Raji (cell line): Measurements from ENCODE around the gene RNASE13.

ENCODE experiments used
- POLR2A ChIP-seq: IDR thresholded peaks from 2 replicates; pipeline ENCODE4 v1.6.1; 2011; ENCODE audit warnings: low read depth, low read length, control low read depth; ENCODE audit not compliant: insufficient read depth

Gene RNASE13

GRCh38 chr14:21070610-21071224 is 36.1 kb upstream of the RNASE13 start:
- no peak for TF ChIP-seq POLR2A

GRCh38 chr14:21070083-21070609 is 35.5 kb upstream of the RNASE13 start, which contains the start of gene ARHGEF40:
Gene ARHGEF40, plus strand, starts transcription at chr14:21070304. Its CDS starts 93 bp downstream, at chr14:21070397.
- no peak for TF ChIP-seq POLR2A

- no peak for TF ChIP-seq POLR2A
Measured at GRCh38 chr14:21069388-21070082, 34.9 kb upstream of the RNASE13 start.

- TF ChIP-seq POLR2A: no peak
Measured at GRCh38 chr14:21068521-21069387, 34.1 kb upstream of the RNASE13 start.

- no peak for TF ChIP-seq POLR2A
Measured at GRCh38 chr14:21066882-21067502, 32.4 kb upstream of the RNASE13 start.

GRCh38 chr14:21063479-21063878 is 28.9 kb upstream of the RNASE13 start:
- TF ChIP-seq POLR2A: no peak

- TF ChIP-seq POLR2A: no peak
Measured at GRCh38 chr14:21061347-21061668, 26.7 kb upstream of the RNASE13 start.

- TF ChIP-seq POLR2A: no peak
Measured at GRCh38 chr14:21060614-21061346, 26.2 kb upstream of the RNASE13 start.

GRCh38 chr14:21059842-21060613 is 25.4 kb upstream of the RNASE13 start:
- TF ChIP-seq POLR2A: no peak

GRCh38 chr14:21058903-21059302 is 24.3 kb upstream of the RNASE13 start:
- TF ChIP-seq POLR2A: no peak

GRCh38 chr14:21057803-21058675 is 23.4 kb upstream of the RNASE13 start, which contains the start of gene RNASE8:
Gene RNASE8, plus strand, starts transcription at chr14:21057822. Its CDS starts 71 bp downstream, at chr14:21057893.
- no peak for TF ChIP-seq POLR2A

- no peak for TF ChIP-seq POLR2A
Measured at GRCh38 chr14:21056520-21057163, 22.0 kb upstream of the RNASE13 start.
